Measurements from ENCODE around the gene HCN1. TPM values are rescaled to one million over a fixed set of nuclear protein-coding genes. Genes with fewer than 3 reads are reported as not detected.
"Not testable (repeated sequence)": the region's sequence is repeated elsewhere in the genome, so short reads cannot be mapped to it uniquely, and the experiment has no call there.

HCN1 gene
- total and polyA plus RNA-seq, 2 experiments from 2014 or later, result 5.9 to 11.3 TPM

DNA sequence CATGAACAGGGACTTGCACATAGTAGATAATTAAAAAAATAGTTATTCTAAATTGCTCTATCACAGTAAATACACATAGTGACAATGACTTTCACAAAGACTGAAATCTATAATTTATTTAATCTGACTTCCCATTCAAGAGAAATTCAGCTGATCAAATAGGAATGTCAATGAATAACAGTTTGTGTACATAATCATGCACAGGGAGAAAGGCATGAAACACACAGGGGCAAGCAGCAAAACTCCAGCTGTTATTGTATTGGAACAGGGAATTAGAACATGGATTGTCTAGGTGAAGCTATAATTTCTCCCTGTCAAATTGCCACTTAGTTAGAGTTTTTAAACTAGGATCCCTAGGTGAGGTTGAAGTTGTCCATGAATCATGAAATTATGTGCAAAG is 99.9 kb downstream of the HCN1 start:
- DNase-seq (ENCODE audit: low read depth in 1 of 2, low spot score in 1 of 2), result no peak
- H3K27me3 ChIP-seq, result no peaks in the 10 kb centered on the region
- peaks cover 3% of the 10 kb centered on the region for H3K4me1 ChIP-seq (ENCODE audit: low read depth)
- no peaks in the 10 kb centered on the region for H3K9me3 ChIP-seq (ENCODE audit: low read depth)
- TF ChIP-seq, protein P1, sequence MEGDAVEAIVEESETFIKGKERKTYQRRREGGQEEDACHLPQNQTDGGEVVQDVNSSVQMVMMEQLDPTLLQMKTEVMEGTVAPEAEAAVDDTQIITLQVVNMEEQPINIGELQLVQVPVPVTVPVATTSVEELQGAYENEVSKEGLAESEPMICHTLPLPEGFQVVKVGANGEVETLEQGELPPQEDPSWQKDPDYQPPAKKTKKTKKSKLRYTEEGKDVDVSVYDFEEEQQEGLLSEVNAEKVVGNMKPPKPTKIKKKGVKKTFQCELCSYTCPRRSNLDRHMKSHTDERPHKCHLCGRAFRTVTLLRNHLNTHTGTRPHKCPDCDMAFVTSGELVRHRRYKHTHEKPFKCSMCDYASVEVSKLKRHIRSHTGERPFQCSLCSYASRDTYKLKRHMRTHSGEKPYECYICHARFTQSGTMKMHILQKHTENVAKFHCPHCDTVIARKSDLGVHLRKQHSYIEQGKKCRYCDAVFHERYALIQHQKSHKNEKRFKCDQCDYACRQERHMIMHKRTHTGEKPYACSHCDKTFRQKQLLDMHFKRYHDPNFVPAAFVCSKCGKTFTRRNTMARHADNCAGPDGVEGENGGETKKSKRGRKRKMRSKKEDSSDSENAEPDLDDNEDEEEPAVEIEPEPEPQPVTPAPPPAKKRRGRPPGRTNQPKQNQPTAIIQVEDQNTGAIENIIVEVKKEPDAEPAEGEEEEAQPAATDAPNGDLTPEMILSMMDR (IDR thresholded peaks at IDR 0.05; ENCODE audit: low read depth, low read length), result no peak
- no peak overlapping the region for H3K4me3 ChIP-seq
- no peak overlapping the region for H3K27ac ChIP-seq
- no peaks in the 10 kb centered on the region for H3K36me3 ChIP-seq

DNA sequence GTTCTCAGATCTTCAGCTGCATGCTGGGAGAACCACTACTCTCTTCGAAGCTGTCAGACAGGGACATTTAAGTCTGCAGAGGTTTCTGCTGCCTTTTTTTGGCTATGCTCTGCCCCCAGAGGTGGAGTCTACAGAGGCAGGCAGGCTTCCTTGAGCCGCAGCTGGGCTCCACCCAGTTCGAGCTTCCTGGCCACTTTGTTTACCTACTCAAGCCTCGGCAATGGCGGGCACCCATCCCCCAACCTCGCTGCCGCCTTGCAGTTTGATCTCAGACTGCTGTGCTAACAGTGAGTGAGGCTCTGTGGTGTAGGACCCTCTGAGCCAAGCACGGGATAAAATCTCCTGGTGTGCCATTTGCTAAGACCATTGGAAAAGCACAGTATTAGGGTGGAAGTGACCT is 110.2 kb downstream of the HCN1 start:
- not testable (repeated sequence) for H3K27ac ChIP-seq; DNase-seq (ENCODE audit: low read depth in 1 of 2, low spot score in 1 of 2); H3K9me3 ChIP-seq (ENCODE audit: low read depth)

DNA sequence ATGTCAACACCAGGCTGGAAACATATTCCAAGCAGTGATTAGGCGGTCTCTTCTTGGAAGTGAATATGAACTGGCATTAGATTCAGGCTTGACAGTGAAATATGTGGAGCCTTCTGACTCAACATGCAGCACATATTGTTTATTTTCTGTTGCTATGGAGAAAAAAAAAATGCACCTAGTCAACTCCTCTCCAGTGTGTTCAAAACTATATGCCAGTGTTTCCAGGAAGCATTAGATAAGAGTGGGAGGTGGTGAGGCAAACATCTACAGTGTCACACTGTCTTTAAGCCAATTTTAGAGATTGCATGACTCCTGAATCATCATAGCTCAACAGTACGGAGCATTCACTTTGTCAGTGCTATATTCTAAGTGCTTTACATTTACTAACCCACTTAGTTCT is 117.9 kb downstream of the HCN1 start:
- no peaks in the 10 kb centered on the region for H3K36me3 ChIP-seq
- TF ChIP-seq, protein P1 (IDR thresholded peaks at IDR 0.05; ENCODE audit: low read depth, low read length), result no peak
- no peak for DNase-seq (ENCODE audit: low read depth in 1 of 2, low spot score in 1 of 2)
- no peaks in the 10 kb centered on the region for H3K27me3 ChIP-seq
- H3K9me3 ChIP-seq (ENCODE audit: low read depth), result no peaks in the 10 kb centered on the region
- H3K27ac ChIP-seq, result no peak overlapping the region
- H3K4me3 ChIP-seq, result no peak overlapping the region
- H3K4me1 ChIP-seq (ENCODE audit: low read depth), result peaks cover 9% of the 10 kb centered on the region

More for the DNA sequence above, 110.2 kb downstream of the HCN1 start:
- H3K4me1 ChIP-seq (ENCODE audit: low read depth); H3K36me3 ChIP-seq; H3K4me3 ChIP-seq; H3K27me3 ChIP-seq: not testable (repeated sequence)

DNA sequence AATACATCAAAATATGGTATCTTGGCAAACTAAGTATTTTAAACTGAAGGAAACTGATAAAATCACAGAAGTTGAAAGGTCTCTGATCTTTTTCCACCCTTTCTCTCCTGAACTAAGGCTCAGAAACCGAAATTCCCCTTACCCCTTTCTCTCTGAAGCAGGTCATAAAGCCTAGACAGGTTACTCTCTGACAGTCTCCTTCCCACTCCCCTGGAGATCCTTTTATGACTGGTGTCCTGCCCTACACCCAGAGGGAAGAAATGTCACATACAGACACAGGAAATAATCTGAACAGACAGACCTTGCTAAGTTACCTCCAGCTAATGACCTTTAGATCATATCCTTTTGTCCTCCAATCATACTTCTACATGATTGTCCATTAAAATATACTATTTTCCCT is 127.4 kb downstream of the HCN1 start:
- TF ChIP-seq, protein P1 (IDR thresholded peaks at IDR 0.05; ENCODE audit: low read depth, low read length), result no peak
- H3K9me3 ChIP-seq (ENCODE audit: low read depth), result no peaks in the 10 kb centered on the region
- no peaks in the 10 kb centered on the region for H3K27me3 ChIP-seq
- H3K36me3 ChIP-seq, result no peaks in the 10 kb centered on the region
- H3K4me3 ChIP-seq, result no peak overlapping the region
- H3K27ac ChIP-seq, result peak overlapping the region; percentile 13
- H3K4me1 ChIP-seq (ENCODE audit: low read depth), result peaks cover 8% of the 10 kb centered on the region
- no peak for DNase-seq (ENCODE audit: low read depth in 1 of 2, low spot score in 1 of 2)

DNA sequence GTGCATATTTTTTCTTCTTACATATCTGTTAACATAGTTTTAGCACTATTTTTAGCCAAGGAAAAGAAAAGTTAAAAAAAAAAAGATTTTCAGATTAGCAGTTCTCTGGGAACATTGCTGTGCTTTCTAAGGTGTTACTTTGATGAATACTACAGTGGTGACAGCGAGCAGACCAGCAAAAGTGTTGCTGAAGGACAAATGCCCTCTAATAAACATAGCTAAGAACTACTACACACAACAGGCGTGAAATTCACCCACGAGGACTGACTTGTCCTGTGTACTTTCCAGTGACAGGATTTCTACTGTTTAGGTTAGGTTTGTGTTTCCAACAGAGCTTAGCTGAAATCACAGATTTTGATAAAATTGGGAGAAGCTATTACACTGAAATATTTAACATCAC is 153.8 kb downstream of the HCN1 start:
- H3K27ac ChIP-seq, result peak overlapping the region; percentile 49
- H3K27me3 ChIP-seq, result no peaks in the 10 kb centered on the region
- no peaks in the 10 kb centered on the region for H3K36me3 ChIP-seq
- peaks cover 29% of the 10 kb centered on the region for H3K4me1 ChIP-seq (ENCODE audit: low read depth)
- no peaks in the 10 kb centered on the region for H3K9me3 ChIP-seq (ENCODE audit: low read depth)
- DNase-seq (ENCODE audit: low read depth in 1 of 2, low spot score in 1 of 2), result peak in 1 of 2 donors; percentile 78
- no peak overlapping the region for H3K4me3 ChIP-seq
- TF ChIP-seq, protein P1 (IDR thresholded peaks at IDR 0.05; ENCODE audit: low read depth, low read length), result no peak

DNA sequence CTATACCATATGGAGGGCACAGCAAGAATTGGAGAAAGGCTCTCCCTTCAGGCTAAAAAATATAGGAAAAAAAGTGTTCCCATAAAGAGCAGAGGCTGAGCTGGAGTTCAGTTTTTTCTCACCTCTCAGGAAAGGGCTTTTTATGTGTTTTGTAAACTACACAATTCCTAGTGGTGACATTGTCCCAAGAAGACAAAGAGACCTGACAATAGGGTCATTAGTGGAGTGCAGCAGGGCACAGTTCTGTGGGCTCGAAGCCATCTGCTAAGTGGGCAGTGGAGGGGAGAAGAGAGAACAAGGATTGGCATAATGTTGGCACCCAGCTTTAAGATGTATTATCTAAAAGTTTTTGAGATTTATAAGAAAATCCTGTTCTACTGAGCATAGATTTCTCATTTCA is 162.5 kb downstream of the HCN1 start:
- no peaks in the 10 kb centered on the region for H3K9me3 ChIP-seq (ENCODE audit: low read depth)
- H3K4me3 ChIP-seq, result no peak overlapping the region
- no peak for DNase-seq (ENCODE audit: low read depth in 1 of 2, low spot score in 1 of 2)
- TF ChIP-seq, protein P1 (IDR thresholded peaks at IDR 0.05; ENCODE audit: low read depth, low read length), result no peak
- peak overlapping the region; percentile 77 for H3K27ac ChIP-seq
- H3K4me1 ChIP-seq (ENCODE audit: low read depth), result peaks cover 31% of the 10 kb centered on the region
- H3K36me3 ChIP-seq, result no peaks in the 10 kb centered on the region
- no peaks in the 10 kb centered on the region for H3K27me3 ChIP-seq
